HEK293T (cell line): ENCODE measurements around the gene CARD19.
"Not testable (repeated sequence)": the region's sequence is repeated elsewhere in the genome, so short reads cannot be mapped to it uniquely, and the experiment has no call there.

Experiments
- CTCF ChIA-PET: fragments of 350-600 bp; formaldehyde crosslinking; extraction: SDS; loops from one replicate; lab custom pipeline; 2021; ENCODE audit warnings: antibody characterized with exemption, inconsistent platforms; lab: Yijun Ruan, JAX
- POLR2A ChIA-PET: fragments of 350-600 bp; formaldehyde crosslinking; extraction: SDS; loops from one replicate; lab custom pipeline; 2020; ENCODE audit warnings: antibody characterized with exemption, inconsistent platforms; lab: Yijun Ruan, JAX
- DNase-seq: peaks from one replicate; pipeline ENCODE4 v3.0.0; 2012; ENCODE audit warnings: mixed read lengths; ENCODE audit errors: extremely low spot score
- ARNT ChIP-seq: fragments of 450-650 bp; IDR thresholded peaks from 2 replicates; pipeline ENCODE4 v1.6.1; 2017; ENCODE audit warnings: mild to moderate bottlenecking
- BHLHE40 ChIP-seq: fragments of 450-650 bp; IDR thresholded peaks from 2 replicates; pipeline ENCODE4 v1.6.1; 2016; ENCODE audit warnings: mild to moderate bottlenecking, moderate library complexity, borderline replicate concordance
- CTBP1 ChIP-seq: fragments of 450-650 bp; IDR thresholded peaks from 2 replicates; pipeline ENCODE4 v1.6.1; 2016; ENCODE audit warnings: borderline replicate concordance
- ELF4 ChIP-seq: fragments of 450-650 bp; IDR thresholded peaks from 2 replicates; pipeline ENCODE4 v1.6.1; 2017; ENCODE audit warnings: antibody characterized with exemption
- FOXA1 ChIP-seq: fragments of 450-650 bp; IDR thresholded peaks from 2 replicates; pipeline ENCODE4 v1.6.1; 2016; ENCODE audit warnings: mild to moderate bottlenecking
- FOXK2 ChIP-seq: fragments of 450-650 bp; IDR thresholded peaks from 2 replicates; pipeline ENCODE4 v1.6.1; 2016; ENCODE audit warnings: mild to moderate bottlenecking
- FOXM1 ChIP-seq: fragments of 450-650 bp; IDR thresholded peaks from 2 replicates; pipeline ENCODE4 v1.6.1; 2017; ENCODE audit warnings: mild to moderate bottlenecking, borderline replicate concordance
- HDGF ChIP-seq: fragments of 450-650 bp; IDR thresholded peaks from 2 replicates; pipeline ENCODE4 v1.6.1; 2017; ENCODE audit warnings: antibody characterized with exemption, borderline replicate concordance
- L3MBTL2 ChIP-seq: fragments of 450-650 bp; conservative IDR thresholded peaks from 2 replicates; pipeline ENCODE4 v1.6.1; 2016; ENCODE audit warnings: mild to moderate bottlenecking
- LEF1 ChIP-seq: fragments of 450-650 bp; IDR thresholded peaks from 2 replicates; pipeline ENCODE4 v1.6.1; 2017; ENCODE audit warnings: mild to moderate bottlenecking, borderline replicate concordance
- NFRKB ChIP-seq: fragments of 450-650 bp; IDR thresholded peaks from 2 replicates; pipeline ENCODE4 v1.6.1; 2016; ENCODE audit warnings: mild to moderate bottlenecking, moderate library complexity
- PKNOX1 ChIP-seq: fragments of 450-650 bp; IDR thresholded peaks from 2 replicates; pipeline ENCODE4 v1.6.1; 2016
- SP1 ChIP-seq: fragments of 450-650 bp; IDR thresholded peaks from 2 replicates; pipeline ENCODE4 v1.6.1; 2017
- SUZ12 ChIP-seq: fragments of 450-650 bp; IDR thresholded peaks from 2 replicates; pipeline ENCODE4 v1.6.1; 2016; ENCODE audit warnings: mild to moderate bottlenecking
- TARDBP ChIP-seq: fragments of 450-650 bp; IDR thresholded peaks from 2 replicates; pipeline ENCODE4 v1.6.1; 2016
- ZNF384 ChIP-seq: fragments of 450-650 bp; IDR thresholded peaks from 2 replicates; pipeline ENCODE4 v1.6.1; 2016

CARD19 gene

GRCh38 chr9:93116072-93116961 is 20.3 kb downstream of the CARD19 start:
- TF ChIP-seq HDGF (no peak), CTBP1 (no peak), TARDBP (no peak), FOXK2 (no peak), NFRKB (no peak), SP1 (no peak), L3MBTL2 (no peak), LEF1 (no peak), ELF4 (no peak)
- no peak for DNase-seq
- CTCF ChIA-PET: no interaction called here
- POLR2A ChIA-PET: interaction anchor here (1.2 kb wide), 1 partner anchor 18 kb away, joined by 3 read pairs; the partner anchor contains the start of gene NINJ1

DNA sequence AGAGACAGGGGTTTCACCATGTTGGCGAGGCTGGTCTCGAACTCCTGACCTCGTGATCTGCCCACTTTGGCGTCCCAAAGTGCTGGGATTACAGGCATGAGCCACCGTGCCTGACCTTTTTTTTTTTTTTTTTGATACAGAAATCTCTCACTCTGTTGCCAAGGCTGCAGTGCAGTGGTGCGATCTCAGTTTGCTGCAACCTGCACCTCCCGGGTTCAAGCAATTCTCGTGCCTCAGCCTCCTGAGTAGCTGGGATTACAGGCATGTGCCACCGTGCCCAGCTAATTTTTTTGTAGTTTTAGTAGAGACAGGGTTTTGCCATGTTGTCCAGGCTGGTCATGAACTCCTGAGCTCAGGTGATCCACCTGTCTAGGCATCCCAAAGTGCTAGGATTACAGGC is 21.5 kb downstream of the CARD19 start:
- POLR2A ChIA-PET: not testable (repeated sequence)

GRCh38 chr9:93117924-93118862 is 22.2 kb downstream of the CARD19 start:
- ChIA-PET CTCF (interaction anchor here (0.9 kb wide), 1 partner anchor 9 kb away, joined by 3 read pairs; no protein-coding TSS in a partner anchor), POLR2A (interaction anchor here (1.0 to 1.1 kb wide), 2 partner anchors 16 to 448 kb away, joined by 3 to 5 read pairs; partner anchors contain the start of gene NINJ1)
- TF ChIP-seq TARDBP (no peak), NFRKB (no peak), PKNOX1 (peak; percentile 23; the same call in 1 of the 2 replicates)
- no peak for DNase-seq

More for the DNA sequence above, 21.5 kb downstream of the CARD19 start:
- CTCF ChIA-PET, DNase-seq: not testable (repeated sequence)

DNA sequence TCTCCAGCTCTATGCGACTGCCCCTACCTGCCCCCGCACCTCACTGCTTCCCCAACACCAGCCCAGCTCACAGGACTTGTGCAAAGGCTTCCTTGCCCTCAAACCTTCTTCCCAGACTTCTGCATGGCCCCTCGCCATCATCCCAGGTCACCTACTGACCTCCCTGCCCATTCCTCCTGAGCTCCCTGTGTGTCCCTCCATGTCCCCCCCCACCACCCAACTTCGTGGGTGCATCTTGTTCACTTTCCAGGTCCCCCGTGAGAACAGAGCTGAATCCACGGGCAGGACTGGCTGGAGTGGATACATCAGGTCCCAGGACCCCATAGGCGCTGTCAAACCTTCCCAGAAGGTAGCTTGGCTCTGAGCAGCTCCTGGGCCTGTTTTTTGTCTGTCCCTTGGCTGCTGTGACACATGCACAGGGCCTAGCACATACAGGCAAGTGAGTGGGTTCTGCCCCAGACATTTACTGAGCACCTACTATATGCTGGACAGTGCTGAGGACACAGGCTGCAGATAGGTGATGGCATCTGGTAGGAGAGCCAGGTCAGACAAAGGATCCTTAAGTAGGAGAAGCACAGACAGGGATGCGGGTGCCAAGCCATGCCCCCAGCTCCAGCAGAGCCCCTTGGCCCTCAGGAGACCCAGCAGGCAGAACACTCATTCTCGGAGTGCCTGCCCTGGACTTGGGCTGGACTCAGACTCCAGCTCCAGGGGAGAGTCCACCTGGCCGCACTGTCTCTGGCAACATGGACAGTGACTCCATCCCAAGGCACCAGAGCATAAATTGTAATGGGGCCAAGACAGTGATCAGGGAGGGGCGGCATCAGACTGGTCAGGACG is 23.1 kb downstream of the CARD19 start:
- TF ChIP-seq SP1 (no peak), ARNT (no peak), FOXA1 (no peak), CTBP1 (no peak), LEF1 (no peak), SUZ12 (no peak), BHLHE40 (no peak), NFRKB (no peak), TARDBP (no peak), FOXM1 (no peak), ZNF384 (no peak), FOXK2 (no peak), PKNOX1 (no peak), ELF4 (no peak), L3MBTL2 (no peak), HDGF (no peak)
- ChIA-PET POLR2A (interaction anchor here (0.9 to 1.1 kb wide), 3 partner anchors 15 to 448 kb away, joined by 3 to 5 read pairs (median 3); partner anchors contain the start of gene NINJ1), CTCF (interaction anchor here (0.9 kb wide), 1 partner anchor 10 kb away, joined by 3 read pairs; no protein-coding TSS in a partner anchor)
- DNase-seq: no peak

DNA sequence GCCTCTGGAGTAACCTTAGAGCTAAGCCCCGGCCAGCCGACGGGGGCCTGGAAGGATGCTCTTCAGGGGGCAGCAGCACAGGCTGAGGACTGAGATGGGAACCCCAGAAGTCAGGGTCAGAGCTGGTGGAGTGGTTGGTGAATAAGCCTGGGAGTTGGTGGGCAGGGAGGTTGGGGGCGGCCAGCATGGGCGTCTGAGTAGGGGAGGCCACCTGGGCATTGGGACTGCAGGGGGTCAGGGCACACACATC is 23.6 kb downstream of the CARD19 start:
- DNase-seq: no peak
- ChIA-PET POLR2A (interaction anchor here (0.9 to 1.1 kb wide), 2 partner anchors 14 to 24 kb away, joined by 3 to 5 read pairs; partner anchors contain the start of gene NINJ1), CTCF (no interaction called here)
- TF ChIP-seq FOXM1: no peak
- no peak for TF ChIP-seq FOXK2
- TF ChIP-seq CTBP1: no peak
- TF ChIP-seq ZNF384: no peak
- no peak for TF ChIP-seq FOXA1
- no peak for TF ChIP-seq PKNOX1
- no peak for TF ChIP-seq NFRKB
